OCI-LY7 (cell line): Measurements from ENCODE around the gene ZNF541.

Experiments used
- CTCF ChIP-seq: fragments of 200-600 bp; sonication (generic); conservative IDR thresholded peaks from 2 replicates; pipeline ENCODE4 v1.5.1; 2014; ENCODE audit warnings: mild to moderate bottlenecking, antibody characterized with exemption, low read length, moderate library complexity, mixed read lengths
- EZH2phosphoT487 ChIP-seq: fragments of 200-600 bp; sonication (generic); IDR thresholded peaks from 2 replicates; pipeline ENCODE4 v1.6.1; 2018; ENCODE audit warnings: low read depth, borderline replicate concordance, mild to moderate bottlenecking, mixed run types, antibody characterized with exemption, low read length, moderate library complexity, mixed read lengths

GRCh38 chr19:47564081-47564480 lies 8.9 kb downstream of the ZNF541 start:
- TF ChIP-seq EZH2phosphoT487 (no peak), CTCF (no peak)
